ENCODE measurements around the gene MXRA8.
"Not testable (repeated sequence)": the region's sequence is repeated elsewhere in the genome, so short reads cannot be mapped to it uniquely, and the experiment has no call there.

DNA sequence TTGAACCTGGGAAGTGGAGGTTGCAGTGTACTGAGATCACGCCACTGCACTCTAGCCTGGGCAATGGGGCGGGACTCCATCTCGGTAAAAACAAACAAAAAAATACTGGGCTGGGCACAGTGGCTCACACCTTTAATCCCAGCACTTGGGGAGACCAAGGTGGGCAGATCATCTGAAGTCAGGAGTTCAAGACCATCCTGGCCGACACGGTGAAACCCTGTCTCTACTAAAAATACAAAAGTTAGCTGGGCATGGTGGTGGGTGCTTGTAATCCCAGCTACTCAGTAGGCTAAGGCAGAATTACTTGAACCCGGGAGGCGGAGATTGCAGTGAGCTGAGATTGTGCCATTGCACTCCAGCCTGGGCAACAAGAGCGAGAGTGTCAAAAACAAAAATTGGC is 42.2 kb downstream of the MXRA8 start:
- not testable (repeated sequence) for TF ChIP-seq POLR2A (IDR thresholded peaks at IDR 0.05)
- TF ChIP-seq, protein P1, sequence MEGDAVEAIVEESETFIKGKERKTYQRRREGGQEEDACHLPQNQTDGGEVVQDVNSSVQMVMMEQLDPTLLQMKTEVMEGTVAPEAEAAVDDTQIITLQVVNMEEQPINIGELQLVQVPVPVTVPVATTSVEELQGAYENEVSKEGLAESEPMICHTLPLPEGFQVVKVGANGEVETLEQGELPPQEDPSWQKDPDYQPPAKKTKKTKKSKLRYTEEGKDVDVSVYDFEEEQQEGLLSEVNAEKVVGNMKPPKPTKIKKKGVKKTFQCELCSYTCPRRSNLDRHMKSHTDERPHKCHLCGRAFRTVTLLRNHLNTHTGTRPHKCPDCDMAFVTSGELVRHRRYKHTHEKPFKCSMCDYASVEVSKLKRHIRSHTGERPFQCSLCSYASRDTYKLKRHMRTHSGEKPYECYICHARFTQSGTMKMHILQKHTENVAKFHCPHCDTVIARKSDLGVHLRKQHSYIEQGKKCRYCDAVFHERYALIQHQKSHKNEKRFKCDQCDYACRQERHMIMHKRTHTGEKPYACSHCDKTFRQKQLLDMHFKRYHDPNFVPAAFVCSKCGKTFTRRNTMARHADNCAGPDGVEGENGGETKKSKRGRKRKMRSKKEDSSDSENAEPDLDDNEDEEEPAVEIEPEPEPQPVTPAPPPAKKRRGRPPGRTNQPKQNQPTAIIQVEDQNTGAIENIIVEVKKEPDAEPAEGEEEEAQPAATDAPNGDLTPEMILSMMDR (IDR thresholded peaks at IDR 0.05): not testable (repeated sequence)

Data from vagina (tissue), 2 donors.